ENCODE results near the gene ZNF540.

ZNF540 gene

GRCh38 chr19:37635076-37636056 is 40.7 kb downstream of the ZNF540 start:
- no peak for TF ChIP-seq CTCF (IDR thresholded peaks at IDR 0.05; ENCODE audit: insufficient read depth, low read length, poor library complexity, severe bottlenecking)
- TF ChIP-seq EZH2phosphoT487 (conservative IDR thresholded peaks at IDR 0.05; ENCODE audit: low read length): no peak
- H3K4me3 ChIP-seq (ENCODE audit: insufficient read depth, low read length, poor library complexity, severe bottlenecking): no peak overlapping the region
- no peaks in the 10 kb centered on the region for H3F3A ChIP-seq (ENCODE audit: insufficient read depth)
- H3K9ac ChIP-seq (ENCODE audit: low read length): no peak overlapping the region
- no peak overlapping the region for H3K4me2 ChIP-seq (ENCODE audit: low read depth, low read length, poor library complexity, severe bottlenecking)
- H4K20me1 ChIP-seq (ENCODE audit: low read depth, low read length): no peaks in the 10 kb centered on the region
- peaks cover 52% of the 10 kb centered on the region for H3K9me3 ChIP-seq (ENCODE audit: insufficient read depth, low read length)
- H3K27ac ChIP-seq (ENCODE audit: low read depth, low read length): no peak overlapping the region
- no peak overlapping the region for H2AFZ ChIP-seq (ENCODE audit: low read depth, low read length, severe bottlenecking)
- no peaks in the 10 kb centered on the region for H3K79me2 ChIP-seq (ENCODE audit: insufficient read depth, low read length)
- H3K9me2 ChIP-seq (replicated peaks; ENCODE audit: insufficient read depth, low read length): no peaks in the 10 kb centered on the region
- no peaks in the 10 kb centered on the region for H3K27me3 ChIP-seq (ENCODE audit: low read length)
- H3K36me3 ChIP-seq (ENCODE audit: low read length): peaks cover 34% of the 10 kb centered on the region

DNA sequence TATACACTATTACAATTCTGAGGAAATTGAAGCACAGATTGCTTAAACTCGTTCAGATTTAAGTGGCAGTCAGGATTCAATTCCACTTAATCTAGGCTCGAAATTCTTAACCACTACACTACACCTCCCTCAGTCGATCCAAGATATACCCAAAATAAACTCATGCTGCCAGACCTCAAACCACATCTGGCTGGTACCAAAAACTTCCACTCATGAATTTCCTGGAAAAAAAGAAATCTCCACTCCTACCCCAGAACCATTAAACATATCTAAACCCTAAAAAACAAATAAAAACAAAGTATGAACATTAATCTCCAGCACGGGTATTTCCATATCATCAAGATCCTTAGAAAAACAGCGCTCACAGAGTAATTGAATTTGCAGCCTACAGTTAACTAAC is 59.4 kb downstream of the ZNF540 start:
- Histone ChIP-seq H3K4me3 (ENCODE audit: insufficient read depth, low read length, poor library complexity, severe bottlenecking) (peak overlapping the region; percentile 63), H3F3A (ENCODE audit: insufficient read depth) (peaks cover 15% of the 10 kb centered on the region; the same call in 1 of the 2 replicates), H3K27me3 (ENCODE audit: low read length) (no peaks in the 10 kb centered on the region), H3K4me2 (ENCODE audit: low read depth, low read length, poor library complexity, severe bottlenecking) (peak overlapping the region; percentile 91), H3K9me2 (replicated peaks; ENCODE audit: insufficient read depth, low read length) (no peaks in the 10 kb centered on the region), H2AFZ (ENCODE audit: low read depth, low read length, severe bottlenecking) (peak overlapping the region; percentile 98), H3K9me3 (ENCODE audit: insufficient read depth, low read length) (no peaks in the 10 kb centered on the region), H3K79me2 (ENCODE audit: insufficient read depth, low read length) (peaks cover 44% of the 10 kb centered on the region), H3K36me3 (ENCODE audit: low read length) (peaks cover 6% of the 10 kb centered on the region; the same call in 1 of the 2 replicates), H4K20me1 (ENCODE audit: low read depth, low read length) (no peaks in the 10 kb centered on the region), H3K9ac (ENCODE audit: low read length) (peak overlapping the region; percentile 67), H3K27ac (ENCODE audit: low read depth, low read length) (0 out of 2 replicates have a peak overlapping the region, but pooled peaks have one; percentile 13)
- TF ChIP-seq EZH2phosphoT487 (conservative IDR thresholded peaks at IDR 0.05; ENCODE audit: low read length): no peak
- no peak for TF ChIP-seq CTCF (IDR thresholded peaks at IDR 0.05; ENCODE audit: insufficient read depth, low read length, poor library complexity, severe bottlenecking)

DNA sequence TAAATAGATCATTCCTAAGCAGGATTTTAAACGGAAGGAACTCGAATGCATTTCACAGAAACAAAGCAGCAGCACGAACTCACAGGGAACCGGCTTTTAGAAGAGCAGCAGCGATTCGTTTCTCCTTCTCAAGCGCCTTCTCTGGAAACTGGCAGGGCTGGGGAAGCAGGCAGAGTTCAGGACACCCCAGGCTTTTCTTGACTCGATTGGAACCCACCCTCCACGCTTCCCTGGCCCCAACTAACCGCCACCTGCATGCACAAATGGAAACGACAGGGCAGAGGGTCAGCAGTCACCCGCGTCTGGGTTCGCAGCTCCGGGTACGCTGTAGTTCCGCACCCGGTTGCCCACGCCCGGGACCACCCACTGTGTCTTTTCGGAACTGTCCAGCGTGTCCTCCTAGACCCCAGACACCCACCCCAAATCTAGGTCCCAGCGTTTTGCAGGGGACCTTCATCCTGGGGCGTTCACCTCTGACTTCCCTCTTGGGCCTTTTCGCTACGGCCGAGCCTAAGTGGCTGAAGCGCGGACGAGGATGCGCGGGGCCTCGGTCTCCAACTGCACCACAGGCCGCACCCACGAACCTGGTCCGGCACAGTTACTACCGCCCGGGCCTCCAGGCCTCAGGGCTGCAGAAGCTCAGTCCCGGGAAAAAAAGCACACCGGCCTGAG is 60.1 kb downstream of the ZNF540 start:
- Histone ChIP-seq H3K9me3 (ENCODE audit: insufficient read depth, low read length) (no peaks in the 10 kb centered on the region), H3K36me3 (ENCODE audit: low read length) (peaks cover 3% of the 10 kb centered on the region; the same call in 1 of the 2 replicates), H3K27ac (ENCODE audit: low read depth, low read length) (peak overlapping the region; percentile 41), H3K4me3 (ENCODE audit: insufficient read depth, low read length, poor library complexity, severe bottlenecking) (peak overlapping the region; percentile 63), H3K4me2 (ENCODE audit: low read depth, low read length, poor library complexity, severe bottlenecking) (peak overlapping the region; percentile 91), H2AFZ (ENCODE audit: low read depth, low read length, severe bottlenecking) (peak overlapping the region; percentile 98), H4K20me1 (ENCODE audit: low read depth, low read length) (no peaks in the 10 kb centered on the region), H3K27me3 (ENCODE audit: low read length) (no peaks in the 10 kb centered on the region), H3K79me2 (ENCODE audit: insufficient read depth, low read length) (peaks cover 40% of the 10 kb centered on the region), H3F3A (ENCODE audit: insufficient read depth) (peaks cover 15% of the 10 kb centered on the region; the same call in 1 of the 2 replicates), H3K9ac (ENCODE audit: low read length) (peak overlapping the region; percentile 67), H3K9me2 (replicated peaks; ENCODE audit: insufficient read depth, low read length) (no peaks in the 10 kb centered on the region)
- TF ChIP-seq EZH2phosphoT487 (conservative IDR thresholded peaks at IDR 0.05; ENCODE audit: low read length) (no peak), CTCF (IDR thresholded peaks at IDR 0.05; ENCODE audit: insufficient read depth, low read length, poor library complexity, severe bottlenecking) (no peak)

Data from SU-DHL-6 (cell line).